ENCODE measurements around the gene NFX1. TPM values are rescaled to one million over a fixed set of nuclear protein-coding genes. Genes with fewer than 3 reads are reported as not detected.

NFX1 gene
- polyA plus RNA-seq, 2 donors = 13.0 to 17.2 TPM

DNA sequence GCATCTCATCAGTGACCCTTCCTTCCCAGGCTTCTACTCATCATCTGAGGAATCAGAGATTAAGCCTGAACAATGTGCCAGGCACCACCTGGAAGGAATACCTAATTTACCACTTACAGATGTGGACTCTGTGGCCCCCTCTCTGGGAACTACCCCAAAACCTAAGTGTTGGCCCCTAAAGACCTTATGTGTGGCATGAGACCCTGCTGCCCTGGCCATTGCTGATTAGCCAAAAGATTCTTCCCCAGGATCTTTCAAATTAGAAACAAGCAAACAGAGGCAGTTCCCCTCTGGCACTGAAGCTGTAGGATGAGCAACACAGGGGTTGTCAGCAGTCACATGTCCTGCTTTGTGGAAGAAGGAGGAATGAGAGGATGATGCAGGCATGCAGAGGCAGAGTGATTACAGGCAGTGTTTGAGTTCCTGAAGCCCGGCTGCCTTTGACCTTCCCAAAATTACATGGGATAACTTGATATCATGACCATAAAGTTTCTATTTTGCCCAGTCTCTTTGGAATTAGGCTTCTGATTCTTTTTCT, 39.8 kb upstream of the NFX1 start:
- Histone ChIP-seq H3K36me3 (ENCODE audit: control insufficient read depth in 2 of 2, insufficient read depth in 2 of 2, low read length in 1 of 2) (peaks cover 13 to 19% of the 10 kb centered on the region in 2 donors), H3K4me1 (ENCODE audit: control insufficient read depth in 2 of 2, insufficient read depth in 2 of 2, low read length in 1 of 2) (peaks cover 0 to 3% of the 10 kb centered on the region in 2 donors), H3K9me3 (ENCODE audit: control insufficient read depth in 2 of 2, insufficient read depth in 1 of 2, low read depth in 1 of 2, low read length in 1 of 2) (no peaks in the 10 kb centered on the region), H3K27me3 (ENCODE audit: control insufficient read depth in 1 of 2, insufficient read depth in 2 of 2, low read length in 2 of 2) (no peaks in the 10 kb centered on the region), H3K4me3 (ENCODE audit: low read depth in 1 of 2, low read length in 2 of 2) (no peak overlapping the region), H3K27ac (ENCODE audit: low read depth in 2 of 2, low read length in 1 of 2) (no peak overlapping the region)
- 51 to 71% methylated on average over 1 of the region's 1 CpG for WGBS, 2 donors

DNA sequence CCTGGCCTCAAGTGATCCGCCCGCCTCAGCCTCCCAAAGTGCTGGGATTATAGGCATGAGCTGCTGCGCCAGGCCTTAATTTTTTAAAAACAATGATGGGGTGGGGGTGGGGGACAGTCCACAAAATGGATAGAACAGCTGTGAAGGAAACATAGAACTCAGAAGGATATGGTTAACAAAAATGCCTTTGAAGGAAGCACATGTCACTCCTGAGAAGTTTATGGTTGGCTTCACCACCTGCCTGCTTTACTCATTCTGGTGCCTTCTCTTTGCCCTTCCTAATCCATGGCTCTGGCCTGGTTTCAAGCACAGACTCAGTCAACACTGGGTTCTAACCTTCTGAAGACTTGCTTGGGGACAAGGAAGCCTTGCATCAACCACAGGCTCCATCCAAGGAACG, 36.1 kb upstream of the NFX1 start:
- Histone ChIP-seq H3K27me3 (ENCODE audit: control insufficient read depth in 1 of 2, insufficient read depth in 2 of 2, low read length in 2 of 2) (no peaks in the 10 kb centered on the region), H3K27ac (ENCODE audit: low read depth in 2 of 2, low read length in 1 of 2) (peak overlapping the region in 1 of 2 donors; percentile 39), H3K4me3 (ENCODE audit: low read depth in 1 of 2, low read length in 2 of 2) (no peak overlapping the region), H3K4me1 (ENCODE audit: control insufficient read depth in 2 of 2, insufficient read depth in 2 of 2, low read length in 1 of 2) (peaks cover 0 to 3% of the 10 kb centered on the region in 2 donors), H3K36me3 (ENCODE audit: control insufficient read depth in 2 of 2, insufficient read depth in 2 of 2, low read length in 1 of 2) (peaks cover 27 to 30% of the 10 kb centered on the region in 2 donors), H3K9me3 (ENCODE audit: control insufficient read depth in 2 of 2, insufficient read depth in 1 of 2, low read depth in 1 of 2, low read length in 1 of 2) (no peaks in the 10 kb centered on the region)
- WGBS, 2 donors = 93 to 94% methylated on average over 4 of the region's 4 CpGs

DNA sequence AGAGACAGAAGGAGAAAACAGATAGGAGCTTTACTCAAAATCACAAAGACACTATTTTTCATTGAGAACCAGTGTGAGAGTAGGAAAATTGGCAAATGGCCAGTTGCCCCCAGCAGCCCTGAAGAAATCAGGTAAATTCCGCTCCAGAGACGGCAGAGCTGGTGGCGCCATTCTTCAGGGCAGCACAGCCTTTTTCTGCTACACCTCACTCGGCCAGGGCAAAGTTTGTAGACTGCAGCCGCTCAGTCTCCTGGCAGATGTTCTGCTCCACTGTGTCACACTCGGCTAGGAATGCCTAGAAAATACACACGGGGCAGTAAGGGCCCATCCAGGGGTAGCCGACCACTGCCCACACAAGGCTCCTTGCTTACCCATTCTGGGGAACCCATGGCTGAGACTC, 35.3 kb upstream of the NFX1 start:
- Histone ChIP-seq H3K9me3 (ENCODE audit: control insufficient read depth in 2 of 2, insufficient read depth in 1 of 2, low read depth in 1 of 2, low read length in 1 of 2) (no peaks in the 10 kb centered on the region), H3K27me3 (ENCODE audit: control insufficient read depth in 1 of 2, insufficient read depth in 2 of 2, low read length in 2 of 2) (no peaks in the 10 kb centered on the region), H3K36me3 (ENCODE audit: control insufficient read depth in 2 of 2, insufficient read depth in 2 of 2, low read length in 1 of 2) (peaks cover 28 to 30% of the 10 kb centered on the region in 2 donors), H3K27ac (ENCODE audit: low read depth in 2 of 2, low read length in 1 of 2) (no peak overlapping the region), H3K4me1 (ENCODE audit: control insufficient read depth in 2 of 2, insufficient read depth in 2 of 2, low read length in 1 of 2) (no peaks in the 10 kb centered on the region), H3K4me3 (ENCODE audit: low read depth in 1 of 2, low read length in 2 of 2) (no peak overlapping the region)
- 91 to 95% methylated on average over 8 of the region's 8 CpGs for WGBS, 2 donors

DNA sequence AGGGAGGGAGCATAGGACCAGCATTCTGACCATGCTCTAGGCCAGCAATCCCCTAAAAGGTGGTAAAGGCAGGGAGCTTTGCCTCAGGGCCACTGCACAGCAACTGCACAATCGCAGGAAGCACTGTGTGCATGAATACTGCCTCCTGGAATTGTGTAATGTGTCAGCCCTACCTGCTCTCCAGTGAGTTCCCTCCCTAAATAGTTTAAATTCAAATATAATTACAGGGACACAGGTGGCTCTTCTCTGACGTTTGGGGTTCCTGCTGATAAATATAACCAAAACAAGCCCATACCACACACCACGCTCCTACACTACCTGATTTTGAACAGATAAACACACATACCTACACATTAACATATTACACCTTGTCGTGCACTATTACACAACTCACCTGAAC, 34.8 kb upstream of the NFX1 start:
- H3K4me1 ChIP-seq (ENCODE audit: control insufficient read depth in 2 of 2, insufficient read depth in 2 of 2, low read length in 1 of 2) = no peaks in the 10 kb centered on the region
- no peaks in the 10 kb centered on the region for H3K27me3 ChIP-seq (ENCODE audit: control insufficient read depth in 1 of 2, insufficient read depth in 2 of 2, low read length in 2 of 2)
- 85 to 86% methylated on average over 4 of the region's 4 CpGs for WGBS, 2 donors
- no peak overlapping the region for H3K4me3 ChIP-seq (ENCODE audit: low read depth in 1 of 2, low read length in 2 of 2)
- no peak overlapping the region for H3K27ac ChIP-seq (ENCODE audit: low read depth in 2 of 2, low read length in 1 of 2)
- peaks cover 29 to 30% of the 10 kb centered on the region in 2 donors for H3K36me3 ChIP-seq (ENCODE audit: control insufficient read depth in 2 of 2, insufficient read depth in 2 of 2, low read length in 1 of 2)
- no peaks in the 10 kb centered on the region for H3K9me3 ChIP-seq (ENCODE audit: control insufficient read depth in 2 of 2, insufficient read depth in 1 of 2, low read depth in 1 of 2, low read length in 1 of 2)

DNA sequence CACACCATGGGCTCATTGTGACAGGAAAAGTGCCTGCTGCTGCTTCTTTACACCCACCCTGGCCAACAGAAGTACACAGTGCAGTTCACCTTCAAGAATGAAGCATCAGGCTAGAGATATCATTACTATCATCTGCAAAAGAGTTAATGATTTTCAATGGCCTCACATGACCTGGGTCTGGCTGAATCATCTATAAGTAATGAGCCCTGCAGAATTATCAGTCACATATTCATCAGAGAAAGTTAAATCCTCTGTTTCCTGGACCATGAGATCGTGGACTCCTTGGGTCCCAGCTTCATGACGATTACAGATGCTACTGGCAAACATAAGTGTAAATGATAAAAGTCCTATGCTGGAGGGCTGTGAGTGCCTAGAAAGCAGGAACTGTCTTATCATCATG, 34.1 kb upstream of the NFX1 start:
- Histone ChIP-seq H3K27me3 (ENCODE audit: control insufficient read depth in 1 of 2, insufficient read depth in 2 of 2, low read length in 2 of 2) (no peaks in the 10 kb centered on the region), H3K36me3 (ENCODE audit: control insufficient read depth in 2 of 2, insufficient read depth in 2 of 2, low read length in 1 of 2) (peaks cover 29 to 30% of the 10 kb centered on the region in 2 donors), H3K27ac (ENCODE audit: low read depth in 2 of 2, low read length in 1 of 2) (no peak overlapping the region), H3K4me1 (ENCODE audit: control insufficient read depth in 2 of 2, insufficient read depth in 2 of 2, low read length in 1 of 2) (no peaks in the 10 kb centered on the region), H3K4me3 (ENCODE audit: low read depth in 1 of 2, low read length in 2 of 2) (no peak overlapping the region), H3K9me3 (ENCODE audit: control insufficient read depth in 2 of 2, insufficient read depth in 1 of 2, low read depth in 1 of 2, low read length in 1 of 2) (no peaks in the 10 kb centered on the region)
- 85 to 86% methylated on average over 2 of the region's 2 CpGs for WGBS, 2 donors

DNA sequence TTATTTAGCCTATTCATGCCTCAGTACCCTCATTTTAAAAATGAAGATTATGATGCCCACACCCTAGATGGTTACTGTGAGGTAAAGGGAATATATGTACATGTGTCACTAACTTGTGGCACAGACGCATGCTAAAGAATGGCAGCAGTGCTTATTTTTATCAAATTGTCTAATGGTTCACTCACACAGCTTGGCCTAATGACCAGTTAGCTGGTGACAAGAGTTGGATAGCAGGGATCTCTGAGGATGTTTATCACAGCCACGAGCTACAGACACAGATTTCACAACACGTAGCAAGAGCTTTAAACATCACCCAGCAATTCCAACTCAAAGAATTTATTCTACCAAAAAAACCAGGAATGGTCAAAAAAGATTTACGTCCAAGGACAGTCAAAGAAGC, 33.0 kb upstream of the NFX1 start:
- Histone ChIP-seq H3K27me3 (ENCODE audit: control insufficient read depth in 1 of 2, insufficient read depth in 2 of 2, low read length in 2 of 2) (no peaks in the 10 kb centered on the region), H3K9me3 (ENCODE audit: control insufficient read depth in 2 of 2, insufficient read depth in 1 of 2, low read depth in 1 of 2, low read length in 1 of 2) (no peaks in the 10 kb centered on the region), H3K27ac (ENCODE audit: low read depth in 2 of 2, low read length in 1 of 2) (no peak overlapping the region), H3K4me1 (ENCODE audit: control insufficient read depth in 2 of 2, insufficient read depth in 2 of 2, low read length in 1 of 2) (no peaks in the 10 kb centered on the region), H3K36me3 (ENCODE audit: control insufficient read depth in 2 of 2, insufficient read depth in 2 of 2, low read length in 1 of 2) (peaks cover 28 to 34% of the 10 kb centered on the region in 2 donors), H3K4me3 (ENCODE audit: low read depth in 1 of 2, low read length in 2 of 2) (no peak overlapping the region)
- 92 to 94% methylated on average over 4 of the region's 4 CpGs for WGBS, 2 donors

DNA sequence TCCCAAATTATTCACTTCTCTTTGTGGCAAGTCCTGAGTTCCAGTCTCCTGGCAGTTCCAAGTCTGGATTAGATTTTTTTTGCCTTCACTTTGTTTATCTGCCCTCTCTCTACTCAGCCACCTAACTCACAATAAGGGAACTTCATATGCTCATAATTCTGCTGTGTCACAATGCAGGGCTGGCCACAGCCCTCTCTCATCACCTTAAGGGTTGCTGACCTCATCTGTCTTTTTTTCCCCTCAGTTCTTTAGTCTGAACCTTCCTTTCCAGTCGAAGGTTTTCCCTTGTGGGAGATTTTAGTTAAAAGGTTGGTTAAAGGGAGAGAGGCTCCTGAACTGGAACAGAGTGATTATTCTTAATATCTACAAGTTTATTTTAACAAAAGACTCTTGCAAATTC, 29.9 kb upstream of the NFX1 start:
- Histone ChIP-seq H3K27ac (ENCODE audit: low read depth in 2 of 2, low read length in 1 of 2) (no peak overlapping the region), H3K4me3 (ENCODE audit: low read depth in 1 of 2, low read length in 2 of 2) (no peak overlapping the region), H3K4me1 (ENCODE audit: control insufficient read depth in 2 of 2, insufficient read depth in 2 of 2, low read length in 1 of 2) (peaks cover 2 to 3% of the 10 kb centered on the region in 2 donors), H3K36me3 (ENCODE audit: control insufficient read depth in 2 of 2, insufficient read depth in 2 of 2, low read length in 1 of 2) (peaks cover 13 to 23% of the 10 kb centered on the region in 2 donors), H3K27me3 (ENCODE audit: control insufficient read depth in 1 of 2, insufficient read depth in 2 of 2, low read length in 2 of 2) (no peaks in the 10 kb centered on the region), H3K9me3 (ENCODE audit: control insufficient read depth in 2 of 2, insufficient read depth in 1 of 2, low read depth in 1 of 2, low read length in 1 of 2) (no peaks in the 10 kb centered on the region)
- 77 to 83% methylated on average over 1 of the region's 1 CpG for WGBS, 2 donors

DNA sequence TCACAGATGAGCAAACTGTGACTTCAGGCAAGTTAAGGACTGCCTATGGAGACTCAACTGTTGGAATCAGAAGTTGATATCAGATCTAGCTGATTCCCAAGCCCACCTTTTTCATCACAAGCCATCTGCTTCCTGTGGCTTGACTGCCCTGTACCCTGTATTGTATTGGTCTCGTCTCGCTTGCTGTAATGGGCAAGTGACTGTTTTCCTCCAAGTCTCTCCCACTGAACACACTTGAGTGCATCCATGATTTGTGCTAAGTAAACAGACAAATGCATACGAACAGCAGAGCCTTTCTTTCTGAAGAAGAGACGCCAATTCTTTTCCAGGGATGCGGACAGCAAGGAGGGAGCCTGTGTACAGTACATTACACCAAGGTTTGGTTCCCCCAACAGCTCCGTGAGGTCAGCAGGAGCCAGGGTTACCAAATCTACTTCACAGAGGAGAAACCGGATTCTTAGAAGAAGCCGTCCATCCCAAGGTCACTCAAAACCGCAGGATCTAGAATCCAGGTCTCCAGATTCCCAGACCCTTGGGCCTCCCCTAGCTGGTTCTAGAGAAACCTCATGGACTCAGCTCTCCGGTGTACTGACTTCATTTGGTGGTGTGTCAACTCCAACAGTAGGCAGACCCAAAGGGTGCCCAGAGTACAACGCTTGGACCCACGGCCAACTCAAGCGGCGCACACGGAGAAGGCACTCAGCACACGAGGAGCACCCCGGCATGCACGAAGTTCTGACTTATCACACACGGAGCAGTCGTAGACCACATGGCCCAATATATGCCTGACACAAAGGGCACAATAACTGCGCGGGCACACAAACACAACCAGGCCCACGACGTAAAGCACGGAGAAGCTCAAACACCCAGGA, 26.9 kb upstream of the NFX1 start:
- peak overlapping the region; percentile 95 to 96 for H3K27ac ChIP-seq (ENCODE audit: low read depth in 2 of 2, low read length in 1 of 2)
- WGBS, 2 donors = 4 to 6% methylated on average over 25 of the region's 25 CpGs
- H3K9me3 ChIP-seq (ENCODE audit: control insufficient read depth in 2 of 2, insufficient read depth in 1 of 2, low read depth in 1 of 2, low read length in 1 of 2) = no peaks in the 10 kb centered on the region
- H3K4me3 ChIP-seq (ENCODE audit: low read depth in 1 of 2, low read length in 2 of 2) = peak overlapping the region; percentile 97 to 98
- H3K36me3 ChIP-seq (ENCODE audit: control insufficient read depth in 2 of 2, insufficient read depth in 2 of 2, low read length in 1 of 2) = peaks cover 4% of the 10 kb centered on the region in 2 donors
- H3K27me3 ChIP-seq (ENCODE audit: control insufficient read depth in 1 of 2, insufficient read depth in 2 of 2, low read length in 2 of 2) = no peaks in the 10 kb centered on the region
- peaks cover 2 to 6% of the 10 kb centered on the region in 2 donors for H3K4me1 ChIP-seq (ENCODE audit: control insufficient read depth in 2 of 2, insufficient read depth in 2 of 2, low read length in 1 of 2)

DNA sequence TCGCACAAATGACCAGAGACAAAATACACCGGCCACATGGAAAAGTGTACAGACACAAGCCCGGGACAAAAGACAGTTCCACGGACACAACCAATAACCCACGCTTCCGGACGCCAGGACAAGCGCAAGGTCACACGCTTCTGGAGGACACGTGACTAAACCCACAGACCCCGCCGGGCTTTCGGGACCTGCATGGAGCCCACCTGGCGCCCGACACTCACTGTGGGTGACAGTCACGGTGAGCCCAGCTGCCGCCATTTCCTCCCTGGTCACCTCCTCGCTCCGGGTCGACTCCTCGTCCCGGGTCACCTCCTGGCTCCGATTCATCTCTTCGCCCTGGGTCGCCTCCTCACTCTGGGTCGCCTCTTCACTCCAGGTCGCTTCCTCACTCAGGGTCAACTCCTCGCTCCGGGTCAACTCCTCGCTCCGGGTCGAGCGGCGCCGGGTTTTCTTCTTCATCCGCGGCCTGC, 26.3 kb upstream of the NFX1 start:
- no peaks in the 10 kb centered on the region for H3K27me3 ChIP-seq (ENCODE audit: control insufficient read depth in 1 of 2, insufficient read depth in 2 of 2, low read length in 2 of 2)
- H3K4me3 ChIP-seq (ENCODE audit: low read depth in 1 of 2, low read length in 2 of 2) = peak overlapping the region; percentile 97 to 98
- 0% methylated on average over 37 of the region's 37 CpGs for WGBS, 2 donors
- H3K9me3 ChIP-seq (ENCODE audit: control insufficient read depth in 2 of 2, insufficient read depth in 1 of 2, low read depth in 1 of 2, low read length in 1 of 2) = no peaks in the 10 kb centered on the region
- H3K36me3 ChIP-seq (ENCODE audit: control insufficient read depth in 2 of 2, insufficient read depth in 2 of 2, low read length in 1 of 2) = peaks cover 4% of the 10 kb centered on the region in 2 donors
- peak overlapping the region; percentile 95 to 96 for H3K27ac ChIP-seq (ENCODE audit: low read depth in 2 of 2, low read length in 1 of 2)
- H3K4me1 ChIP-seq (ENCODE audit: control insufficient read depth in 2 of 2, insufficient read depth in 2 of 2, low read length in 1 of 2) = peaks cover 2 to 6% of the 10 kb centered on the region in 2 donors

Measured in esophagus (tissue), 2 donors.